Left ventricle myocardium inferior (tissue), 1 donor: ENCODE data around the gene GNAI3. TPM values are rescaled to one million over a fixed set of nuclear protein-coding genes. Genes with fewer than 3 reads are reported as not detected.

Experiments
- DNase-seq: peaks from one replicate; pipeline ENCODE4 v3.0.0-alpha.2; 2020
- H3K27ac ChIP-seq: fragments of 200-600 bp; replicated peaks from 2 replicates; pipeline ENCODE4 v1.8.0; 2021
- H3K27me3 ChIP-seq: fragments of 200-600 bp; 2 replicates; pipeline ENCODE4 v1.8.0; 2021; ENCODE audit warnings: low read depth
- H3K36me3 ChIP-seq: fragments of 200-600 bp; 2 replicates; pipeline ENCODE4 v1.8.0; 2021
- H3K4me1 ChIP-seq: fragments of 200-600 bp; 2 replicates; pipeline ENCODE4 v1.8.0; 2021
- H3K4me3 ChIP-seq: fragments of 200-600 bp; 2 replicates; pipeline ENCODE4 v1.8.0; 2021; ENCODE audit warnings: mild to moderate bottlenecking, moderate library complexity
- H3K9me3 ChIP-seq: fragments of 200-600 bp; replicated peaks from 2 replicates; pipeline ENCODE4 v1.8.0; 2021
- CTCF ChIP-seq: fragments of 200-600 bp; IDR thresholded peaks from 2 replicates; pipeline ENCODE4 v1.8.0; 2021; ENCODE audit warnings: antibody characterized with exemption, mild to moderate bottlenecking, borderline replicate concordance
- intact Hi-C: fragments of 100-400 bp; cut with micrococcal nuclease; formaldehyde crosslinking; loops from one replicate; pipeline ENCODE4 v1.11.0; 2022
- total RNA-seq: library from RNA; stranded (reverse); fragmentation: NEBNext Ultra II Directional; extraction: Animal tissue kit (Norgen Biotek cat#: 25700); gene quantifications from one replicate; pipeline ENCODE4 v1.2.1, GENCODE V29; 2021
- donor health status: DM: no; HTN: yes; CAD: no; lungs with severe emphysema.

GNAI3 gene
- total RNA-seq, 1 donor from 2014 or later, result 2.0 TPM

GRCh38 chr1:109639841-109640184 lies 91.4 kb downstream of the GNAI3 start:
- intact Hi-C loops, result loop anchor here (5.0 kb wide), 1 partner anchor 132 kb away; no protein-coding TSS in a partner anchor
- H3K36me3 ChIP-seq, result no peaks in the 10 kb centered on the region
- no peak for TF ChIP-seq CTCF
- peaks cover 25% of the 10 kb centered on the region for H3K4me1 ChIP-seq
- no peak for DNase-seq
- no peaks in the 10 kb centered on the region for H3K9me3 ChIP-seq
- H3K27ac ChIP-seq, result no peak overlapping the region
- no peaks in the 10 kb centered on the region for H3K27me3 ChIP-seq
- H3K4me3 ChIP-seq, result no peak overlapping the region

GRCh38 chr1:109640285-109640865 lies 92.0 kb downstream of the GNAI3 start:
- intact Hi-C loops, result loop anchor here (5.0 kb wide), 1 partner anchor 132 kb away; no protein-coding TSS in a partner anchor
- H3K4me1 ChIP-seq, result peaks cover 22% of the 10 kb centered on the region
- DNase-seq, result peak; percentile 85
- H3K27ac ChIP-seq, result no peak overlapping the region
- peaks cover 2% of the 10 kb centered on the region for H3K27me3 ChIP-seq
- H3K4me3 ChIP-seq, result no peak overlapping the region
- no peaks in the 10 kb centered on the region for H3K9me3 ChIP-seq
- no peaks in the 10 kb centered on the region for H3K36me3 ChIP-seq
- peak; percentile 98 for TF ChIP-seq CTCF

- H3K27ac ChIP-seq, result no peak overlapping the region
- peaks cover 4% of the 10 kb centered on the region for H3K27me3 ChIP-seq
- peaks cover 14% of the 10 kb centered on the region for H3K4me1 ChIP-seq
- H3K4me3 ChIP-seq, result no peak overlapping the region
- intact Hi-C loops, result loop anchor here (5.0 kb wide), 1 partner anchor 131 kb away; no protein-coding TSS in a partner anchor
- TF ChIP-seq CTCF, result no peak
- DNase-seq, result no peak
- peaks cover 1% of the 10 kb centered on the region for H3K9me3 ChIP-seq
- H3K36me3 ChIP-seq, result no peaks in the 10 kb centered on the region
Observed at GRCh38 chr1:109641078-109641740, 92.8 kb downstream of the GNAI3 start.

- H3K9me3 ChIP-seq, result peaks cover 5% of the 10 kb centered on the region
- no peak overlapping the region for H3K4me3 ChIP-seq
- no peak overlapping the region for H3K27ac ChIP-seq
- H3K27me3 ChIP-seq, result peaks cover 4% of the 10 kb centered on the region
- intact Hi-C loops, result loop anchor here (5.0 kb wide), 1 partner anchor 130 kb away; no protein-coding TSS in a partner anchor
- H3K36me3 ChIP-seq, result no peaks in the 10 kb centered on the region
- DNase-seq, result no peak
- no peak for TF ChIP-seq CTCF
- peaks cover 7% of the 10 kb centered on the region for H3K4me1 ChIP-seq
Observed at GRCh38 chr1:109641861-109642260, 93.4 kb downstream of the GNAI3 start.

GRCh38 chr1:109642626-109643025 lies 94.2 kb downstream of the GNAI3 start:
- intact Hi-C loops, result loop anchor here (5.0 kb wide), 1 partner anchor 130 kb away; no protein-coding TSS in a partner anchor
- DNase-seq, result no peak
- Histone ChIP-seq H3K36me3 (no peaks in the 10 kb centered on the region), H3K27ac (no peak overlapping the region), H3K4me1 (peaks cover 7% of the 10 kb centered on the region), H3K9me3 (peaks cover 5% of the 10 kb centered on the region), H3K4me3 (no peak overlapping the region), H3K27me3 (peaks cover 4% of the 10 kb centered on the region)
- TF ChIP-seq CTCF, result no peak
